D721Med (cell line): ENCODE measurements around the gene SMARCC2.

Source experiments
- DNase-seq: peaks from one replicate; pipeline ENCODE4 v3.0.0; 2011; ENCODE audit warnings: low spot score; ENCODE audit not compliant: insufficient read length
- FAIRE-seq: peaks from 2 replicates; lab custom pipeline; 2011; peaks lifted over from hg19 to GRCh38; lab: Jason Lieb, UNC
- TF ChIP-seq, protein P1 (sequence below): IDR thresholded peaks from 2 replicates; pipeline ENCODE4 v1.5.1; 2012; ENCODE audit warnings: mild to moderate bottlenecking, control low read depth; ENCODE audit not compliant: insufficient read depth; ENCODE audit errors: missing control alignments

SMARCC2 gene

GRCh38 chr12:56154818-56155217 lies 34.5 kb downstream of the SMARCC2 start:
- no peak for FAIRE-seq
- TF ChIP-seq, protein P1, sequence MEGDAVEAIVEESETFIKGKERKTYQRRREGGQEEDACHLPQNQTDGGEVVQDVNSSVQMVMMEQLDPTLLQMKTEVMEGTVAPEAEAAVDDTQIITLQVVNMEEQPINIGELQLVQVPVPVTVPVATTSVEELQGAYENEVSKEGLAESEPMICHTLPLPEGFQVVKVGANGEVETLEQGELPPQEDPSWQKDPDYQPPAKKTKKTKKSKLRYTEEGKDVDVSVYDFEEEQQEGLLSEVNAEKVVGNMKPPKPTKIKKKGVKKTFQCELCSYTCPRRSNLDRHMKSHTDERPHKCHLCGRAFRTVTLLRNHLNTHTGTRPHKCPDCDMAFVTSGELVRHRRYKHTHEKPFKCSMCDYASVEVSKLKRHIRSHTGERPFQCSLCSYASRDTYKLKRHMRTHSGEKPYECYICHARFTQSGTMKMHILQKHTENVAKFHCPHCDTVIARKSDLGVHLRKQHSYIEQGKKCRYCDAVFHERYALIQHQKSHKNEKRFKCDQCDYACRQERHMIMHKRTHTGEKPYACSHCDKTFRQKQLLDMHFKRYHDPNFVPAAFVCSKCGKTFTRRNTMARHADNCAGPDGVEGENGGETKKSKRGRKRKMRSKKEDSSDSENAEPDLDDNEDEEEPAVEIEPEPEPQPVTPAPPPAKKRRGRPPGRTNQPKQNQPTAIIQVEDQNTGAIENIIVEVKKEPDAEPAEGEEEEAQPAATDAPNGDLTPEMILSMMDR = no peak
- no peak for DNase-seq

GRCh38 chr12:56154246-56154771 lies 35.0 kb downstream of the SMARCC2 start:
- FAIRE-seq (no peak), DNase-seq (no peak)
- TF ChIP-seq, protein P1 = no peak

GRCh38 chr12:56153678-56154065 lies 35.6 kb downstream of the SMARCC2 start:
- FAIRE-seq (no peak), DNase-seq (no peak)
- TF ChIP-seq, protein P1 = no peak

- DNase-seq (no peak), FAIRE-seq (no peak)
- TF ChIP-seq, protein P1 = no peak
Observed at GRCh38 chr12:56152756-56153677, 36.3 kb downstream of the SMARCC2 start.

DNA sequence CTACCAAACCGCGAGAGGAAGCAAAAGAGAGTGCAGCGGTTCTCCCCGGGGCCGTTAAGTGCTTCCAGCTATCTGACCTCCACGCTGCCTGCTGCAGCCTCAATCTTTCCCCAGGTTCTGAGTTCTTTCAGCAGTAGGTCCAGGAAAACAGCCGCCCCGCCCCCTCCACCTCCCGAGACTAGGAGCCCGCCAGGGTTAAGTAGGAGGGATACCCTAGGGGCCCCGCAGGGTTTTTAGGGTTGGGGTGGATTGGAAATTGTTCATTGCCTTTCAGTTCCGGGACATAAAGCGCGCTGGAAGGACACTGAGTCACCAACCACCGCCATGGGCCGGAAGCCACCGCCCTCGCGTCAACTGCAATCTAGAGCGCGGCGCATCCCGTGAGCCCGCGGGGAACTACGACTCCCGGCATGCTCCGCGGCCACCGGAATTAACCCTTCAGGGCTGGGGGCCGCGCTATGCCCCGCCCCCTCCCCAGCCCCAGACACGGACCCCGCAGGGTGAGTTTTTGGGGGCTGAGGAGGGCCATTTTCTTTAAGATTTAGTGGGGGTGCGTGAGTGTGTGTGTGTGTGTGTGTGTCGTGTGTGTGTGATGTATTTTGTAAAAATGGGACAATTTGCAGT lies 37.0 kb downstream of the SMARCC2 start, which contains the start of gene MYL6B:
Gene MYL6B, plus strand, starts transcription at position 456 of the 624 bp plus-strand sequence. CDS start 1,332 bp downstream, outside the sequence.
- DNase-seq (peak; percentile 91), FAIRE-seq (no peak)
- TF ChIP-seq, protein P1 = no peak

GRCh38 chr12:56151672-56152131 lies 37.6 kb downstream of the SMARCC2 start:
- DNase-seq = no peak
- TF ChIP-seq, protein P1 = no peak
- FAIRE-seq = no peak
